ENCODE measurements around the gene CASZ1.

CASZ1 gene

DNA sequence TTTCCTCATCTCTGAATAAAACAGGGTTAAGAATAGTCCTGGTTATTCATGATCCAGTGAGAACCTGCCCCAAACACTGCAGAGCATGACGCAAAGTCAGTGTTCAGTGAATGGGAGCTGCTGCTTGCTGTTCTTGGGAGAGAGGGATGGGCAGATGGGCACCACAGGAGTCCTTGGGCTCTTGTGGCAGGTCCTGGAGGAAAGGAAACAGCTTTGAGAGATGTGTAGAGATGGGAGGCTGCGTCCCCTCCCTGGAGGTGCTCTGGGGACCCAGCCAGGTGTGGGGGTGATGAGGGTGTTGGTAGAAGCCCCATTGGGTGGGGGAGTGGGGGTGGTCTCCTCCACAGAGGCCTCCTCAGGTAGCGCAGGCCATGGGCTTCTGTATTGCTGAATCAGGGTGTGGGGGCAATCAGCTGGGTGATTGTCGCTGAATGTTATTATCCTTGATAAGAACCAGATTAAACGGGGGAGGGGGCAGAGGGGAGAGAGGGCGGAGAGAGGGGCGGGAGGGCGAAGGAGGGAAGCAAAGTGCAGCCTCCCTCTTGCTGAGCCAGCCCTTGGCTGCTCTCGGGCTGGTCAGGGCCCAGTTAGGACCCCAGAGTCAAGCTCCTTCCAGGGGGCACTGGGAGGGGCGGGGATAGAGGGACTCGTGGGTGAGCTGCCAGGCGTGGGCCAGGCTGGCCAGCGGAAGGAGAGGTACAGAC, 22.9 kb upstream of the CASZ1 start:
- no peaks in the 10 kb centered on the region for H3K36me3 ChIP-seq
- H3K4me1 ChIP-seq (ENCODE audit: control insufficient read depth in 1 of 2, insufficient read depth in 1 of 2, low read depth in 1 of 2, low read length in 1 of 2) = no peaks in the 10 kb centered on the region
- no peaks in the 10 kb centered on the region for H3K9me3 ChIP-seq
- no peak overlapping the region for H3K4me3 ChIP-seq (ENCODE audit: low read depth in 1 of 2, low read length in 1 of 2)
- TF ChIP-seq, protein P1, sequence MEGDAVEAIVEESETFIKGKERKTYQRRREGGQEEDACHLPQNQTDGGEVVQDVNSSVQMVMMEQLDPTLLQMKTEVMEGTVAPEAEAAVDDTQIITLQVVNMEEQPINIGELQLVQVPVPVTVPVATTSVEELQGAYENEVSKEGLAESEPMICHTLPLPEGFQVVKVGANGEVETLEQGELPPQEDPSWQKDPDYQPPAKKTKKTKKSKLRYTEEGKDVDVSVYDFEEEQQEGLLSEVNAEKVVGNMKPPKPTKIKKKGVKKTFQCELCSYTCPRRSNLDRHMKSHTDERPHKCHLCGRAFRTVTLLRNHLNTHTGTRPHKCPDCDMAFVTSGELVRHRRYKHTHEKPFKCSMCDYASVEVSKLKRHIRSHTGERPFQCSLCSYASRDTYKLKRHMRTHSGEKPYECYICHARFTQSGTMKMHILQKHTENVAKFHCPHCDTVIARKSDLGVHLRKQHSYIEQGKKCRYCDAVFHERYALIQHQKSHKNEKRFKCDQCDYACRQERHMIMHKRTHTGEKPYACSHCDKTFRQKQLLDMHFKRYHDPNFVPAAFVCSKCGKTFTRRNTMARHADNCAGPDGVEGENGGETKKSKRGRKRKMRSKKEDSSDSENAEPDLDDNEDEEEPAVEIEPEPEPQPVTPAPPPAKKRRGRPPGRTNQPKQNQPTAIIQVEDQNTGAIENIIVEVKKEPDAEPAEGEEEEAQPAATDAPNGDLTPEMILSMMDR (IDR thresholded peaks at IDR 0.05) = no peak
- H3K27me3 ChIP-seq = peaks cover 11% of the 10 kb centered on the region
- H3K27ac ChIP-seq = no peak overlapping the region

GRCh38 chr1:10818262-10819197, 22.1 kb upstream of the CASZ1 start:
- H3K27ac ChIP-seq = no peak overlapping the region
- no peaks in the 10 kb centered on the region for H3K36me3 ChIP-seq
- H3K4me3 ChIP-seq (ENCODE audit: low read depth in 1 of 2, low read length in 1 of 2) = no peak overlapping the region
- TF ChIP-seq, protein P1 (IDR thresholded peaks at IDR 0.05) = no peak
- H3K27me3 ChIP-seq = peaks cover 6% of the 10 kb centered on the region
- no peaks in the 10 kb centered on the region for H3K9me3 ChIP-seq
- H3K4me1 ChIP-seq (ENCODE audit: control insufficient read depth in 1 of 2, insufficient read depth in 1 of 2, low read depth in 1 of 2, low read length in 1 of 2) = no peaks in the 10 kb centered on the region

DNA sequence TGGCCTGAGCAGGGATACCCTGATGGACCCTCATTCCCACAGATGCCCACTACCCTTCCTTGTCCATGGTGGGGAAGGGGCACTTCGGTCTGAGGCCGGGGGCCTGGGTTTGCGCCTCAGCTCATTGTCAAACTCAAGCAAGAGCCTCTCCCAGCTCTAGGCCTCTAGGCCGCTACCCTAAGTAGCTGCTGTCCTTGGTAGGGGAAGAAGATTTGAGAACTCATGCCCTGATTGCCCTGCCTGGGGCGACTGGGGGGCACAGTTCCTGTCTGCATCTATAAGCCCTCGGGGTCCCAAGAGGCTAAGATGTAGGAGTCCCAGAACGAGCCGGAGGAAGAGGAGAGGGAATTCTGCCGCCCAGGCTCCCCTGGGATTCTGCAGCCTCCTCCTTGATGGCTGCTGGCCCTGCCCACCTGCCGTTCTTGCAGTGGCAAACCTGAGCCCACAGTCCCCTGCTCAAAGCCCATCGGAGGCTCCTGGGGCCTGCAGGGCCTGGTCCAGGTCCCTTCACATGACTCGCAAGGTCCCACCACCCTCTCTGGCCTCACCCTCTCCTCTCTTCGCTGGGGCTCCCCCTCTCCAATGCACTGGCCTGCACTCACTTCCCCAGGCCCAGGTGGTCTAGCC, 20.4 kb upstream of the CASZ1 start:
- Histone ChIP-seq H3K9me3 (no peaks in the 10 kb centered on the region), H3K27ac (no peak overlapping the region), H3K27me3 (peaks cover 6% of the 10 kb centered on the region), H3K4me1 (ENCODE audit: control insufficient read depth in 1 of 2, insufficient read depth in 1 of 2, low read depth in 1 of 2, low read length in 1 of 2) (no peaks in the 10 kb centered on the region), H3K36me3 (no peaks in the 10 kb centered on the region), H3K4me3 (ENCODE audit: low read depth in 1 of 2, low read length in 1 of 2) (no peak overlapping the region)
- TF ChIP-seq, protein P1 (IDR thresholded peaks at IDR 0.05) = no peak

GRCh38 chr1:10816233-10816632, 19.8 kb upstream of the CASZ1 start:
- TF ChIP-seq, protein P1 (IDR thresholded peaks at IDR 0.05) = no peak
- no peak overlapping the region for H3K4me3 ChIP-seq (ENCODE audit: low read depth in 1 of 2, low read length in 1 of 2)
- no peak overlapping the region for H3K27ac ChIP-seq
- no peaks in the 10 kb centered on the region for H3K36me3 ChIP-seq
- H3K9me3 ChIP-seq = no peaks in the 10 kb centered on the region
- H3K27me3 ChIP-seq = peaks cover 6% of the 10 kb centered on the region
- no peaks in the 10 kb centered on the region for H3K4me1 ChIP-seq (ENCODE audit: control insufficient read depth in 1 of 2, insufficient read depth in 1 of 2, low read depth in 1 of 2, low read length in 1 of 2)

DNA sequence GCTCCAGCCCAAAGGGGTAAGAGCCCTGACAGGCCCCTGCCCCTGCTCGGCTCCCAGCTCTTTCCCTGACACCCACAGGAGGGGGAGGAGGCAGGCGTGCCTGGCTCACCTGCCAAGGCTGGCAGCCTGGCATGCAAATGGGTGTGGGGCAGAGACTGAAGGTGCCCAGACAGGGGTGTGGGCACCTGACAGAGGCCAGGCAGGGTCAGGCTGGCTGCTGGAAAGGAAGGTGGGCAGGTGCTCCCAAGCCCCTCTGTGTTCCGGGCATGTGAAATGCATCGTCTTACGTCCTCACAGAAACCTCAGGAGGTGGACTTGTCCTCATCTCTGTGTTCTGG, 19.4 kb upstream of the CASZ1 start:
- Histone ChIP-seq H3K36me3 (no peaks in the 10 kb centered on the region), H3K9me3 (no peaks in the 10 kb centered on the region), H3K4me3 (ENCODE audit: low read depth in 1 of 2, low read length in 1 of 2) (no peak overlapping the region), H3K27me3 (peaks cover 6% of the 10 kb centered on the region), H3K27ac (no peak overlapping the region), H3K4me1 (ENCODE audit: control insufficient read depth in 1 of 2, insufficient read depth in 1 of 2, low read depth in 1 of 2, low read length in 1 of 2) (no peaks in the 10 kb centered on the region)
- TF ChIP-seq, protein P1 (IDR thresholded peaks at IDR 0.05) = no peak
